ENCODE data around the gene MUC20.

MUC20 gene

GRCh38 chr3:195697582-195698324 is 23.0 kb upstream of the MUC20 start:
- DNase-seq (ENCODE audit: low spot score): no peak
- no peak for TF ChIP-seq CTCF (IDR thresholded peaks at IDR 0.05; ENCODE audit: extremely low read depth, insufficient read depth, missing control alignments)
- in situ Hi-C loops (cut with MboI; ENCODE audit: low pct_unique_long_range_greater_than_20kb, low sequenced_read_pairs, unreplicated experiment): no loop called here

- no peak for TF ChIP-seq CTCF (IDR thresholded peaks at IDR 0.05; ENCODE audit: extremely low read depth, insufficient read depth, missing control alignments)
- in situ Hi-C loops (cut with MboI; ENCODE audit: low pct_unique_long_range_greater_than_20kb, low sequenced_read_pairs, unreplicated experiment): no loop called here
- DNase-seq (ENCODE audit: low spot score): no peak
Observed at GRCh38 chr3:195698325-195698646, 22.5 kb upstream of the MUC20 start.

GRCh38 chr3:195698647-195699387 is 22.0 kb upstream of the MUC20 start:
- TF ChIP-seq CTCF (IDR thresholded peaks at IDR 0.05; ENCODE audit: extremely low read depth, insufficient read depth, missing control alignments): no peak
- no peak for DNase-seq (ENCODE audit: low spot score)
- in situ Hi-C loops (cut with MboI; ENCODE audit: low pct_unique_long_range_greater_than_20kb, low sequenced_read_pairs, unreplicated experiment): no loop called here

- TF ChIP-seq CTCF (IDR thresholded peaks at IDR 0.05; ENCODE audit: extremely low read depth, insufficient read depth, missing control alignments): no peak
- in situ Hi-C loops (cut with MboI; ENCODE audit: low pct_unique_long_range_greater_than_20kb, low sequenced_read_pairs, unreplicated experiment): no loop called here
- DNase-seq (ENCODE audit: low spot score): no peak
Observed at GRCh38 chr3:195699388-195699771, 21.4 kb upstream of the MUC20 start.

- TF ChIP-seq CTCF (IDR thresholded peaks at IDR 0.05; ENCODE audit: extremely low read depth, insufficient read depth, missing control alignments): no peak
- in situ Hi-C loops (cut with MboI; ENCODE audit: low pct_unique_long_range_greater_than_20kb, low sequenced_read_pairs, unreplicated experiment): no loop called here
- DNase-seq (ENCODE audit: low spot score): no peak
Observed at GRCh38 chr3:195699860-195700259, 20.9 kb upstream of the MUC20 start.

GRCh38 chr3:195700319-195700718 is 20.5 kb upstream of the MUC20 start:
- no peak for DNase-seq (ENCODE audit: low spot score)
- in situ Hi-C loops (cut with MboI; ENCODE audit: low pct_unique_long_range_greater_than_20kb, low sequenced_read_pairs, unreplicated experiment): no loop called here
- TF ChIP-seq CTCF (IDR thresholded peaks at IDR 0.05; ENCODE audit: extremely low read depth, insufficient read depth, missing control alignments): no peak

Data from GM13977 (cell line).